ENCODE results near the gene KCNK10. TPM values are rescaled to one million over a fixed set of nuclear protein-coding genes. Genes with fewer than 3 reads are reported as not detected.

Gene KCNK10
- total and polyA plus RNA-seq, 2 donors (not counting 1 experiment from before 2014, with no cell fraction given) = 0.20 TPM; not detected in 1

- no peaks in the 10 kb centered on the region for H3K4me1 Mint-ChIP-seq
- Histone ChIP-seq H2AFZ (ENCODE audit: insufficient read depth, low read depth, low read length, poor library complexity, severe bottlenecking) (no peak overlapping the region), H3K4me2 (replicated peaks; ENCODE audit: low read depth, low read length, poor library complexity, severe bottlenecking) (no peak overlapping the region), H3K4me3 (ENCODE audit: control extremely low read depth in 1 of 5, extremely low read depth in 1 of 5, insufficient read depth in 1 of 5, low read depth in 2 of 5, low read length in 4 of 5) (no peak overlapping the region), H3K27me3 (replicated peaks in 1 of 4; ENCODE audit: control extremely low read depth in 1 of 4, control insufficient read depth in 3 of 4, insufficient read depth in 4 of 4, low read length in 3 of 4) (peaks cover 0 to 21% (median 2%) of the 10 kb centered on the region in 4 experiments), H4K20me1 (ENCODE audit: control insufficient read depth, insufficient read depth, low read length, poor library complexity, severe bottlenecking) (no peaks in the 10 kb centered on the region), H3K36me3 (replicated peaks in 1 of 2; ENCODE audit: control extremely low read depth in 1 of 2, control insufficient read depth in 1 of 2, extremely low read depth in 1 of 2, insufficient read depth in 2 of 2, low read length in 1 of 2) (no peaks in the 10 kb centered on the region), H3K27ac (ENCODE audit: low read length in 2 of 2) (no peak overlapping the region), H3K9ac (ENCODE audit: low read length) (no peak overlapping the region), H3K9me3 (ENCODE audit: control extremely low read depth in 1 of 3, control insufficient read depth in 2 of 3, insufficient read depth in 1 of 3, low read length in 2 of 3) (peaks cover 0 to 1% (median 0%) of the 10 kb centered on the region in 3 donors), H3K79me2 (ENCODE audit: control insufficient read depth, insufficient read depth, low read length) (no peaks in the 10 kb centered on the region), H3K4me1 (ENCODE audit: control insufficient read depth in 2 of 2, insufficient read depth in 2 of 2, low read length in 2 of 2) (no peaks in the 10 kb centered on the region)
- 89% methylated on average over 1 of the region's 1 CpG for WGBS (ENCODE audit: insufficient coverage)
- no peak overlapping the region for H3K27ac Mint-ChIP-seq
- CTCF ChIA-PET = no interaction called here
- TF ChIP-seq EZH2 (IDR thresholded peaks at IDR 0.05; ENCODE audit: borderline replicate concordance, insufficient read depth, low read depth, low read length, poor library complexity, severe bottlenecking) (no peak), CTCF (IDR thresholded peaks at IDR 0.05) (no peak)
- DNase-seq (no peak), ATAC-seq (ENCODE audit: low read depth) (no peak)
- POLR2A ChIA-PET = no interaction called here
- H3K4me3 Mint-ChIP-seq = no peak overlapping the region
- intact Hi-C loops (cut with micrococcal nuclease) = no loop called here
- peaks cover 45% of the 10 kb centered on the region for H3K27me3 Mint-ChIP-seq
- no peaks in the 10 kb centered on the region for H3K9me3 Mint-ChIP-seq (ENCODE audit: insufficient read depth)
These were observed 10.0 kb upstream of the KCNK10 start for GRCh38 chr14:88333036-88333435.

DNA sequence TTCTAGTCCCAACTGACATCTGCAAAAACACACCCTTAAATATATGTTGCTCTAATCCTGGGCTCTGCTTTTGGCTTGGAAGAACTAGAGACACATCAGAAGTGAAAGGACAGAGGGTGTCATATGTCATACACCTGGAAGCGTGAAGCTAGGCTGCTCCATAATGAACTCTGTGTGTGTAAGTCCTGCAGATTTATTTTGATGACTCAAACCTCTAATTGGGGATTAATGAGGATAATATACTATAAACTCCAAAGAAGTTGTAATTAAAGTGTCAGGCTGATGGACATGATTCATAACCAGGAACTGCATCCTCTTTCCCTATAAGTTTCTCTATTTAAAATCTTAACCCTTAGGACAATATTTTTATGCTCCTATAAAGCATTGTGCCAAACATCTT lies 4.4 kb upstream of the KCNK10 start:
- ChIA-PET CTCF (interaction anchor here (1.0 kb wide), 1 partner anchor 433 kb away, joined by 3 read pairs; no protein-coding TSS in a partner anchor), POLR2A (no interaction called here)
- H3K4me3 Mint-ChIP-seq = no peak overlapping the region
- Histone ChIP-seq H3K9ac (ENCODE audit: low read length) (no peak overlapping the region), H3K27me3 (replicated peaks in 1 of 4; ENCODE audit: control extremely low read depth in 1 of 4, control insufficient read depth in 3 of 4, insufficient read depth in 4 of 4, low read length in 3 of 4) (peaks cover 0 to 47% (median 35%) of the 10 kb centered on the region in 4 experiments), H3K27ac (ENCODE audit: low read length in 2 of 2) (no peak overlapping the region), H3K9me3 (ENCODE audit: control extremely low read depth in 1 of 3, control insufficient read depth in 2 of 3, insufficient read depth in 1 of 3, low read length in 2 of 3) (peaks cover 0 to 15% (median 1%) of the 10 kb centered on the region in 3 donors), H3K79me2 (ENCODE audit: control insufficient read depth, insufficient read depth, low read length) (no peaks in the 10 kb centered on the region), H3K36me3 (replicated peaks in 1 of 2; ENCODE audit: control extremely low read depth in 1 of 2, control insufficient read depth in 1 of 2, extremely low read depth in 1 of 2, insufficient read depth in 2 of 2, low read length in 1 of 2) (no peaks in the 10 kb centered on the region), H2AFZ (ENCODE audit: insufficient read depth, low read depth, low read length, poor library complexity, severe bottlenecking) (no peak overlapping the region), H4K20me1 (ENCODE audit: control insufficient read depth, insufficient read depth, low read length, poor library complexity, severe bottlenecking) (no peaks in the 10 kb centered on the region), H3K4me2 (replicated peaks; ENCODE audit: low read depth, low read length, poor library complexity, severe bottlenecking) (no peak overlapping the region), H3K4me1 (ENCODE audit: control insufficient read depth in 2 of 2, insufficient read depth in 2 of 2, low read length in 2 of 2) (peaks cover 13 to 14% of the 10 kb centered on the region in 2 donors), H3K4me3 (ENCODE audit: control extremely low read depth in 1 of 5, extremely low read depth in 1 of 5, insufficient read depth in 1 of 5, low read depth in 2 of 5, low read length in 4 of 5) (no peak overlapping the region)
- WGBS (ENCODE audit: insufficient coverage) = no CpG with 5 or more reads among the region's 1 CpG
- H3K27ac Mint-ChIP-seq = no peak overlapping the region
- intact Hi-C loops (cut with micrococcal nuclease) = loop anchor here (5.0 kb wide), 1 partner anchor 140 kb away; no protein-coding TSS in a partner anchor
- peaks cover 68% of the 10 kb centered on the region for H3K27me3 Mint-ChIP-seq
- DNase-seq = no peak
- H3K9me3 Mint-ChIP-seq (ENCODE audit: insufficient read depth) = no peaks in the 10 kb centered on the region
- ATAC-seq (ENCODE audit: low read depth) = no peak
- peaks cover 8% of the 10 kb centered on the region for H3K4me1 Mint-ChIP-seq
- TF ChIP-seq CTCF (IDR thresholded peaks at IDR 0.05) (no peak), EZH2 (IDR thresholded peaks at IDR 0.05; ENCODE audit: borderline replicate concordance, insufficient read depth, low read depth, low read length, poor library complexity, severe bottlenecking) (no peak)
